HEK293T (cell line): Measurements from ENCODE around the gene SDHAF2.
A peak's percentile ranks its signal among the peaks of the same experiment; 100 is the strongest.

Source experiments
- ARNT ChIP-seq: fragments of 450-650 bp; IDR thresholded peaks from 2 replicates; pipeline ENCODE4 v1.6.1; 2017; ENCODE audit warnings: mild to moderate bottlenecking
- BHLHE40 ChIP-seq: fragments of 450-650 bp; IDR thresholded peaks from 2 replicates; pipeline ENCODE4 v1.6.1; 2016; ENCODE audit warnings: mild to moderate bottlenecking, moderate library complexity, borderline replicate concordance
- ELF4 ChIP-seq: fragments of 450-650 bp; IDR thresholded peaks from 2 replicates; pipeline ENCODE4 v1.6.1; 2017; ENCODE audit warnings: antibody characterized with exemption
- FOXA1 ChIP-seq: fragments of 450-650 bp; IDR thresholded peaks from 2 replicates; pipeline ENCODE4 v1.6.1; 2016; ENCODE audit warnings: mild to moderate bottlenecking
- FOXM1 ChIP-seq: fragments of 450-650 bp; IDR thresholded peaks from 2 replicates; pipeline ENCODE4 v1.6.1; 2017; ENCODE audit warnings: mild to moderate bottlenecking, borderline replicate concordance
- HDGF ChIP-seq: fragments of 450-650 bp; IDR thresholded peaks from 2 replicates; pipeline ENCODE4 v1.6.1; 2017; ENCODE audit warnings: antibody characterized with exemption, borderline replicate concordance
- L3MBTL2 ChIP-seq: fragments of 450-650 bp; conservative IDR thresholded peaks from 2 replicates; pipeline ENCODE4 v1.6.1; 2016; ENCODE audit warnings: mild to moderate bottlenecking
- LEF1 ChIP-seq: fragments of 450-650 bp; IDR thresholded peaks from 2 replicates; pipeline ENCODE4 v1.6.1; 2017; ENCODE audit warnings: mild to moderate bottlenecking, borderline replicate concordance
- NFRKB ChIP-seq: fragments of 450-650 bp; IDR thresholded peaks from 2 replicates; pipeline ENCODE4 v1.6.1; 2016; ENCODE audit warnings: mild to moderate bottlenecking, moderate library complexity
- SP1 ChIP-seq: fragments of 450-650 bp; IDR thresholded peaks from 2 replicates; pipeline ENCODE4 v1.6.1; 2017
- TF ChIP-seq, protein P1 (sequence below): fragments of 450-650 bp; IDR thresholded peaks from 2 replicates; pipeline ENCODE4 v1.6.1; 2016

DNA sequence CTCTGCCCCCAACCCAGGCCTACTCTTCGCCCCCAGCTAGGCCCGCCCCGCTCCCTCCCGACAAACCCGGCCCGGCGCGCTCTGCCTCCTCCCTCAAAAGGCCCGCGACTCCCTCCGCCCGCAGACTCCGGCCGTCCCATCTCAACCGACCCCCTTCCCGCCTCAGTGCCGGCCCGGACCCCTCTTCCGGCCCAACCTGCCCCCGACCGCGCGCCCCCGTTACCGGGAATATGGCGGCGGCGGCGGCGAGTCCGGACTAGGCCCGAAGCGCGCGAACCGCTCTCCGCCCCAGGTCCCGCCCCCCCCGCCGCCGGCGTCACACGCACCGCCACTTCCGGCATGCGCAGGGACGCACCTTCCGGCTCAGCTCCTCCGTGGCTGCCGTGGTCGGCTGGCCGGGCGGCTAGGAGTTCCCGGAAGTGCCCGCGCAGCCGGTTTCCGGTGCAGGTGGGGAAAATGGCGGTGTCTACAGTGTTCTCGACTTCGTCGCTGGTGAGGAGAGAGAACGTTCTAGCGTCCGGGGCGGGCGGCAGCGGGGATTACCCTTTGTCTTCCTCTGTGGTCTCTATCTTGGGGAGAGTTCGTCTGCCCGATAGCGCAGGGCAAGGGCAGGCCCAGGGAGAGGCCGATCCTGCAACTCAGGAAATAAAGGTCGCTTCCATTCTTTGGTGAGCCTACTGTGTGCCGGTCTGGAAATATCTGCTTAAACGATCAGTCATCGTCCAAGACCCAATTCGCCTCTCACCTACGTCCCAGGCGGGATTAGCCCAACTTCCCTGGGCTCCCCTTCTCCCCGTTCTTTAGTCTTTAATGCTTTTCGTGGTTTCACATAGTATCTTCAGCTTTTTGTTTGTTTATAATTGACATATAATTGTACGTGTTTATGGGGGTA lies at the start of gene SDHAF2, which contains the start of gene CPSF7:
- no peak for TF ChIP-seq HDGF
- no peak for TF ChIP-seq ARNT
- TF ChIP-seq, protein P1, sequence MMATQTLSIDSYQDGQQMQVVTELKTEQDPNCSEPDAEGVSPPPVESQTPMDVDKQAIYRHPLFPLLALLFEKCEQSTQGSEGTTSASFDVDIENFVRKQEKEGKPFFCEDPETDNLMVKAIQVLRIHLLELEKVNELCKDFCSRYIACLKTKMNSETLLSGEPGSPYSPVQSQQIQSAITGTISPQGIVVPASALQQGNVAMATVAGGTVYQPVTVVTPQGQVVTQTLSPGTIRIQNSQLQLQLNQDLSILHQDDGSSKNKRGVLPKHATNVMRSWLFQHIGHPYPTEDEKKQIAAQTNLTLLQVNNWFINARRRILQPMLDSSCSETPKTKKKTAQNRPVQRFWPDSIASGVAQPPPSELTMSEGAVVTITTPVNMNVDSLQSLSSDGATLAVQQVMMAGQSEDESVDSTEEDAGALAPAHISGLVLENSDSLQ: peak; percentile 39; the same call in 1 of the 2 replicates
- peak; percentile 34; the same call in 1 of the 2 replicates for TF ChIP-seq NFRKB
- no peak for TF ChIP-seq FOXA1
- no peak for TF ChIP-seq SP1
- TF ChIP-seq L3MBTL2: peak; percentile 43; the same call in 1 of the 2 replicates
- TF ChIP-seq ELF4: peak; percentile 89
- no peak for TF ChIP-seq BHLHE40
- TF ChIP-seq LEF1: no peak
- no peak for TF ChIP-seq FOXM1
